ENCODE data around the gene MYO1E. TPM values are rescaled to one million over a fixed set of nuclear protein-coding genes. Genes with fewer than 3 reads are reported as not detected.

The MYO1E gene
- total RNA-seq, 1 donor from 2014 or later, result 23.6 TPM

- H3K27me3 ChIP-seq (ENCODE audit: low read depth), result no peaks in the 10 kb centered on the region
- peaks cover 95% of the 10 kb centered on the region for H3K36me3 ChIP-seq
- TF ChIP-seq CTCF (IDR thresholded peaks at IDR 0.05; ENCODE audit: borderline replicate concordance), result no peak
- H3K4me3 ChIP-seq, result no peak overlapping the region
- peaks cover 5% of the 10 kb centered on the region for H3K4me1 ChIP-seq
- H3K9me3 ChIP-seq (replicated peaks), result no peaks in the 10 kb centered on the region
- no peak overlapping the region for H3K27ac ChIP-seq (replicated peaks)
- no peak for DNase-seq
- intact Hi-C loops (cut with micrococcal nuclease), result no loop called here
Observed at GRCh38 chr15:59203008-59203407, 169.7 kb downstream of the MYO1E start.

- Histone ChIP-seq H3K9me3 (replicated peaks) (no peaks in the 10 kb centered on the region), H3K27ac (replicated peaks) (no peak overlapping the region), H3K4me3 (no peak overlapping the region), H3K36me3 (peaks cover 84% of the 10 kb centered on the region), H3K27me3 (ENCODE audit: low read depth) (no peaks in the 10 kb centered on the region), H3K4me1 (peaks cover 5% of the 10 kb centered on the region)
- no peak for TF ChIP-seq CTCF (IDR thresholded peaks at IDR 0.05; ENCODE audit: borderline replicate concordance)
- no peak for DNase-seq
- intact Hi-C loops (cut with micrococcal nuclease), result no loop called here
Observed at GRCh38 chr15:59200560-59200959, 172.1 kb downstream of the MYO1E start.

GRCh38 chr15:59199626-59200465 is 172.8 kb downstream of the MYO1E start:
- Histone ChIP-seq H3K9me3 (replicated peaks) (no peaks in the 10 kb centered on the region), H3K27ac (replicated peaks) (no peak overlapping the region), H3K4me3 (no peak overlapping the region), H3K27me3 (ENCODE audit: low read depth) (no peaks in the 10 kb centered on the region), H3K4me1 (peaks cover 5% of the 10 kb centered on the region), H3K36me3 (peaks cover 83% of the 10 kb centered on the region)
- no peak for TF ChIP-seq CTCF (IDR thresholded peaks at IDR 0.05; ENCODE audit: borderline replicate concordance)
- DNase-seq, result no peak
- intact Hi-C loops (cut with micrococcal nuclease), result no loop called here

GRCh38 chr15:59197454-59197853 is 175.2 kb downstream of the MYO1E start:
- Histone ChIP-seq H3K9me3 (replicated peaks) (no peaks in the 10 kb centered on the region), H3K36me3 (peaks cover 83% of the 10 kb centered on the region), H3K4me3 (no peak overlapping the region), H3K27ac (replicated peaks) (no peak overlapping the region), H3K27me3 (ENCODE audit: low read depth) (no peaks in the 10 kb centered on the region), H3K4me1 (peaks cover 5% of the 10 kb centered on the region)
- intact Hi-C loops (cut with micrococcal nuclease), result no loop called here
- TF ChIP-seq CTCF (IDR thresholded peaks at IDR 0.05; ENCODE audit: borderline replicate concordance), result no peak
- no peak for DNase-seq

GRCh38 chr15:59196416-59196815 is 176.3 kb downstream of the MYO1E start:
- TF ChIP-seq CTCF (IDR thresholded peaks at IDR 0.05; ENCODE audit: borderline replicate concordance), result no peak
- Histone ChIP-seq H3K27ac (replicated peaks) (no peak overlapping the region), H3K4me1 (peaks cover 5% of the 10 kb centered on the region), H3K27me3 (ENCODE audit: low read depth) (no peaks in the 10 kb centered on the region), H3K36me3 (peaks cover 80% of the 10 kb centered on the region), H3K9me3 (replicated peaks) (no peaks in the 10 kb centered on the region), H3K4me3 (no peak overlapping the region)
- intact Hi-C loops (cut with micrococcal nuclease), result no loop called here
- DNase-seq, result no peak
